ENCODE results near the gene NGLY1.

NGLY1 gene

DNA sequence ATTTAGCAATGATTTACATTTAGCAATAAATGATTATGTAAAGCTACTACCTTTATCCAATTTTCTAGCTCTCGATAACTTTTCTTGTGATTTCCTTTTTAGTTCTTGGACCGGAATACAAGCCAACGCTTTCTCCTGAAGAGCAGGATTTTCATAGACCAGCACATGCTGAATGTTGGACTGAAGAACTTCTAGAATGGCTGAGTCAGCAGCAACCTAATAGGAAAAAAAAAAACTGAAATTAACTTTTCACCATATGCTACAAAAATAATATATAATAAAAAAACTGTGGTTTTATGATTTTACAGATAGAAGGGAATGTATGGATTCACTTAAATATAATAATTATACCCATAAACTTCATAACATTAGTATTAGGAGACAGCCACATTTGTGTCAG lies 32.2 kb downstream of the NGLY1 start:
- no peak overlapping the region for H3K4me3 ChIP-seq (ENCODE audit: low read depth, low read length)
- H3K36me3 ChIP-seq (ENCODE audit: control insufficient read depth in 1 of 2, insufficient read depth in 2 of 2, low read length in 2 of 2) = peaks cover 3 to 6% of the 10 kb centered on the region in 2 experiments
- no peak overlapping the region for H3K14ac ChIP-seq (ENCODE audit: low read length)
- no peak overlapping the region for H3K23ac ChIP-seq (ENCODE audit: low read length)
- no peak overlapping the region for H3K9ac ChIP-seq (ENCODE audit: low read length)
- H3K4ac ChIP-seq (ENCODE audit: low read depth, low read length) = no peak overlapping the region
- no peak overlapping the region for H4K8ac ChIP-seq (ENCODE audit: low read depth, low read length)
- WGBS (ENCODE audit: extremely low coverage, insufficient coverage, insufficient read length) = no CpG with 5 or more reads among the region's 3 CpGs
- no peaks in the 10 kb centered on the region for H3K4me1 ChIP-seq (ENCODE audit: control insufficient read depth in 1 of 2, insufficient read depth in 2 of 2, low read length in 2 of 2)
- H2AFZ ChIP-seq (ENCODE audit: insufficient read depth, low read length, poor library complexity) = no peak overlapping the region
- no peak overlapping the region for H2BK5ac ChIP-seq (ENCODE audit: low read depth, low read length, poor library complexity)
- H3K79me1 ChIP-seq (ENCODE audit: low read length) = no peaks in the 10 kb centered on the region
- H3K9me3 ChIP-seq (ENCODE audit: insufficient read depth, low read depth, low read length) = no peaks in the 10 kb centered on the region
- H3K4me2 ChIP-seq (ENCODE audit: low read length) = no peak overlapping the region
- H3K79me2 ChIP-seq (ENCODE audit: control insufficient read depth, insufficient read depth, low read length, poor library complexity) = no peaks in the 10 kb centered on the region
- no peak overlapping the region for H3K27ac ChIP-seq (ENCODE audit: low read depth, low read length)
- no peak overlapping the region for H3K18ac ChIP-seq (ENCODE audit: low read length)
- no peak overlapping the region for H4K91ac ChIP-seq (ENCODE audit: low read depth, low read length)
- H4K12ac ChIP-seq (ENCODE audit: low read depth, low read length) = no peak overlapping the region
- H2BK120ac ChIP-seq (ENCODE audit: insufficient read depth, low read length, poor library complexity) = no peak overlapping the region
- H2BK12ac ChIP-seq (ENCODE audit: low read length) = no peak overlapping the region
- no peaks in the 10 kb centered on the region for H3K27me3 ChIP-seq (ENCODE audit: insufficient read depth, low read length)
- DNase-seq = no peak
- no peak overlapping the region for H2AK5ac ChIP-seq (ENCODE audit: low read length)

DNA sequence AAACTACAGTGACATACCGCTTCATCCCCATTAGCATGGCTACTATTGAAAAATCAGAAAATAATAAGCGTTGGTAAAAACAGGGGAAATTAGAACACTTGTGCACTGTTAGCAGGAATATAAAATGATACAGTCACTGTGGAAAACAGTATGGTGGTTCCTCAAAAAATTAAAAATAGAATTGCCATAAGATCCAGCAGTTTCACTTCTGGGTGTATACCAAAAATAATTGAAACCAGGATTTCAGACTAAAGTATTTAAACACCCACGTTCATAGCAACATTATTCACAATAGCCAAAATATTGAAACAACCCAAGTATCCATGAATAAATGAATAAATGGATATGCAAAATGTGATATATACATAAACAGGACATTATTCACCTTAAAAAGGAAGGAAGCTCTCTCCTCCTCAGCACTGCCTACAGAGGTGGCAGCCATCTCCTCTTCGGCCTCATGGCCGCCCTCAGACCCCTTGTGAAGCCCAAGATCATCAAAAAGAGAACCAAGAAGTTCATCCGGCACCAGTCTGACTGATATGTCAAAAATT lies 34.1 kb downstream of the NGLY1 start:
- Histone ChIP-seq H3K9ac (ENCODE audit: low read length) (no peak overlapping the region), H3K79me1 (ENCODE audit: low read length) (no peaks in the 10 kb centered on the region), H3K4ac (ENCODE audit: low read depth, low read length) (no peak overlapping the region), H2AFZ (ENCODE audit: insufficient read depth, low read length, poor library complexity) (no peak overlapping the region), H3K79me2 (ENCODE audit: control insufficient read depth, insufficient read depth, low read length, poor library complexity) (no peaks in the 10 kb centered on the region), H4K12ac (ENCODE audit: low read depth, low read length) (no peak overlapping the region), H4K8ac (ENCODE audit: low read depth, low read length) (no peak overlapping the region), H3K14ac (ENCODE audit: low read length) (no peak overlapping the region), H3K4me2 (ENCODE audit: low read length) (no peak overlapping the region), H2AK5ac (ENCODE audit: low read length) (no peak overlapping the region), H3K9me3 (ENCODE audit: insufficient read depth, low read depth, low read length) (no peaks in the 10 kb centered on the region), H3K23ac (ENCODE audit: low read length) (no peak overlapping the region), H3K36me3 (ENCODE audit: control insufficient read depth in 1 of 2, insufficient read depth in 2 of 2, low read length in 2 of 2) (peaks cover 3 to 6% of the 10 kb centered on the region in 2 experiments), H3K18ac (ENCODE audit: low read length) (no peak overlapping the region), H3K4me1 (ENCODE audit: control insufficient read depth in 1 of 2, insufficient read depth in 2 of 2, low read length in 2 of 2) (no peaks in the 10 kb centered on the region), H4K91ac (ENCODE audit: low read depth, low read length) (no peak overlapping the region), H2BK5ac (ENCODE audit: low read depth, low read length, poor library complexity) (no peak overlapping the region), H3K4me3 (ENCODE audit: low read depth, low read length) (no peak overlapping the region), H2BK12ac (ENCODE audit: low read length) (no peak overlapping the region), H3K27me3 (ENCODE audit: insufficient read depth, low read length) (no peaks in the 10 kb centered on the region), H2BK120ac (ENCODE audit: insufficient read depth, low read length, poor library complexity) (no peak overlapping the region), H3K27ac (ENCODE audit: low read depth, low read length) (no peak overlapping the region)
- WGBS (ENCODE audit: extremely low coverage, insufficient coverage, insufficient read length) = no CpG with 5 or more reads among the region's 6 CpGs
- no peak for DNase-seq

DNA sequence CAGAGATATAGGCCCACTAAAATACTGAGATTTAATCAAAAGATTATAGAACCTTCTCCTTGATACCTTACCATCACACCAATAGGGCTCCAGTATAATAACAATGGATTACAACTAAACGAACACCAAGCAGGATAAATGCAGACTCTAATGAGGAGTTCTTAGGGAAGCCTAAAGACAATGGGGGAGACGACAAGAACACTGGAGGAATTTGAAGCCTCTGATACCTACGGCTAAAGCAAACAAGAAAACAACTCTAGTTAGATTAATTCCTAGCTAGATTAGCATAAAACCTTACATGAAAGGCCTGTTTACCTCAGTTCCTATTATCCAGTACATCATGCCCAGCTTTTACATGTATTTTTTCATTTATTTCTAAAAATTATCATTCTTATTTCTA lies 35.1 kb downstream of the NGLY1 start:
- DNase-seq = no peak
- no peak overlapping the region for H2AFZ ChIP-seq (ENCODE audit: insufficient read depth, low read length, poor library complexity)
- H3K9me3 ChIP-seq (ENCODE audit: insufficient read depth, low read depth, low read length) = no peaks in the 10 kb centered on the region
- no peak overlapping the region for H2BK120ac ChIP-seq (ENCODE audit: insufficient read depth, low read length, poor library complexity)
- H3K4me3 ChIP-seq (ENCODE audit: low read depth, low read length) = no peak overlapping the region
- H3K79me2 ChIP-seq (ENCODE audit: control insufficient read depth, insufficient read depth, low read length, poor library complexity) = no peaks in the 10 kb centered on the region
- no peak overlapping the region for H3K4ac ChIP-seq (ENCODE audit: low read depth, low read length)
- no CpG with 5 or more reads among the region's 3 CpGs for WGBS (ENCODE audit: extremely low coverage, insufficient coverage, insufficient read length)
- H4K8ac ChIP-seq (ENCODE audit: low read depth, low read length) = no peak overlapping the region
- H3K4me1 ChIP-seq (ENCODE audit: control insufficient read depth in 1 of 2, insufficient read depth in 2 of 2, low read length in 2 of 2) = no peaks in the 10 kb centered on the region
- no peak overlapping the region for H3K27ac ChIP-seq (ENCODE audit: low read depth, low read length)
- no peak overlapping the region for H3K4me2 ChIP-seq (ENCODE audit: low read length)
- H3K79me1 ChIP-seq (ENCODE audit: low read length) = no peaks in the 10 kb centered on the region
- H3K9ac ChIP-seq (ENCODE audit: low read length) = no peak overlapping the region
- no peak overlapping the region for H3K14ac ChIP-seq (ENCODE audit: low read length)
- H3K23ac ChIP-seq (ENCODE audit: low read length) = no peak overlapping the region
- H4K91ac ChIP-seq (ENCODE audit: low read depth, low read length) = no peak overlapping the region
- H3K36me3 ChIP-seq (ENCODE audit: control insufficient read depth in 1 of 2, insufficient read depth in 2 of 2, low read length in 2 of 2) = peaks cover 3 to 6% of the 10 kb centered on the region in 2 experiments
- no peak overlapping the region for H4K12ac ChIP-seq (ENCODE audit: low read depth, low read length)
- H2BK5ac ChIP-seq (ENCODE audit: low read depth, low read length, poor library complexity) = no peak overlapping the region
- no peak overlapping the region for H2BK12ac ChIP-seq (ENCODE audit: low read length)
- no peaks in the 10 kb centered on the region for H3K27me3 ChIP-seq (ENCODE audit: insufficient read depth, low read length)
- H3K18ac ChIP-seq (ENCODE audit: low read length) = no peak overlapping the region
- no peak overlapping the region for H2AK5ac ChIP-seq (ENCODE audit: low read length)

DNA sequence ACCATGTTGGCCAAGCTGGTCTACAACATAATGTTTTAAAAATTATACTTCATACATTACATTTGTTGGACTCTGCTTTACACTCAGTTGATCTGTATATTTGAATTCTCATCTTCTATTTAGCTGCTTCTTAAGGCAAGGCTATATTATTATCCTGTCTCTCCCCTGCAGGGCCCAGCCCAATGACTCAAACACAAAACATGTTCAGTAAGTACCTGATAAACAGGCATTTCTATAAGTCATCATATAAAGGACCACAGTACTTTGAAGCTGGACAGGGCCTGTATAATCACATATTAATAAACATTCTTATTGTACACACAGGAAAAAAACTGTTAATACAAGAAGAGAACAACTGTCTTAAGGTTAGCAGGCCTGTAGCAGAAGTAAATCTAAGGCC lies 36.2 kb downstream of the NGLY1 start:
- Histone ChIP-seq H2BK120ac (ENCODE audit: insufficient read depth, low read length, poor library complexity) (no peak overlapping the region), H3K4me3 (ENCODE audit: low read depth, low read length) (no peak overlapping the region), H2AK5ac (ENCODE audit: low read length) (no peak overlapping the region), H3K18ac (ENCODE audit: low read length) (no peak overlapping the region), H3K27ac (ENCODE audit: low read depth, low read length) (no peak overlapping the region), H3K9ac (ENCODE audit: low read length) (no peak overlapping the region), H3K4ac (ENCODE audit: low read depth, low read length) (no peak overlapping the region), H4K8ac (ENCODE audit: low read depth, low read length) (no peak overlapping the region), H4K12ac (ENCODE audit: low read depth, low read length) (no peak overlapping the region), H2BK5ac (ENCODE audit: low read depth, low read length, poor library complexity) (no peak overlapping the region), H2BK12ac (ENCODE audit: low read length) (no peak overlapping the region), H2AFZ (ENCODE audit: insufficient read depth, low read length, poor library complexity) (no peak overlapping the region), H3K9me3 (ENCODE audit: insufficient read depth, low read depth, low read length) (no peaks in the 10 kb centered on the region), H3K79me1 (ENCODE audit: low read length) (no peaks in the 10 kb centered on the region), H3K23ac (ENCODE audit: low read length) (no peak overlapping the region), H4K91ac (ENCODE audit: low read depth, low read length) (no peak overlapping the region), H3K4me2 (ENCODE audit: low read length) (no peak overlapping the region), H3K79me2 (ENCODE audit: control insufficient read depth, insufficient read depth, low read length, poor library complexity) (no peaks in the 10 kb centered on the region), H3K4me1 (ENCODE audit: control insufficient read depth in 1 of 2, insufficient read depth in 2 of 2, low read length in 2 of 2) (no peaks in the 10 kb centered on the region), H3K36me3 (ENCODE audit: control insufficient read depth in 1 of 2, insufficient read depth in 2 of 2, low read length in 2 of 2) (peaks cover 3 to 6% of the 10 kb centered on the region in 2 experiments), H3K14ac (ENCODE audit: low read length) (no peak overlapping the region), H3K27me3 (ENCODE audit: insufficient read depth, low read length) (no peaks in the 10 kb centered on the region)
- peak in 1 of 2 donors; percentile 44 for DNase-seq
